ENCODE data around the gene SMURF1. TPM values are rescaled to one million over a fixed set of nuclear protein-coding genes. Genes with fewer than 3 reads are reported as not detected.

Gene SMURF1
- total RNA-seq, 4 donors from 2014 or later: 23.6 to 35.3 (median 27.8) TPM

DNA sequence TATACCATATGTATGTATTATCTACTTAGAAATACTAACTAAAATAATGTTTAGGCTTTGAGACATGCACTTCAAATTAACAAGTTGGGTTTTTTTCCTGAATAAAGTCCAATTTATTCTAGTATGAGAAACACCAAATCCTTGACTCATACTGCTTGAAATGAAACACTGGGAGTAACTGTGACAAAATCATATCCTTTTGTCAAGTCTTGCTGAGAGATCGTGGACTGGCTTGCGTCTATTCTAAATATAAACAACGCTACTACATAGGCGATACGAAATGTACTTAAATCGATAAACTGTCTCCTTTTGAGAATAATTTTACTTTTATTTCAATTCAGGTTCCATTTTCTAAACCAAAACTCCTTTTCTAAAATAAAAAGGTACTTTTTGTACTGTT is 16.3 kb downstream of the SMURF1 start:
- DNase-seq (ENCODE audit: low spot score): no peak
- no peak for TF ChIP-seq CTCF (IDR thresholded peaks at IDR 0.05)
- no peak for ATAC-seq (ENCODE audit: low FRiP score)

DNA sequence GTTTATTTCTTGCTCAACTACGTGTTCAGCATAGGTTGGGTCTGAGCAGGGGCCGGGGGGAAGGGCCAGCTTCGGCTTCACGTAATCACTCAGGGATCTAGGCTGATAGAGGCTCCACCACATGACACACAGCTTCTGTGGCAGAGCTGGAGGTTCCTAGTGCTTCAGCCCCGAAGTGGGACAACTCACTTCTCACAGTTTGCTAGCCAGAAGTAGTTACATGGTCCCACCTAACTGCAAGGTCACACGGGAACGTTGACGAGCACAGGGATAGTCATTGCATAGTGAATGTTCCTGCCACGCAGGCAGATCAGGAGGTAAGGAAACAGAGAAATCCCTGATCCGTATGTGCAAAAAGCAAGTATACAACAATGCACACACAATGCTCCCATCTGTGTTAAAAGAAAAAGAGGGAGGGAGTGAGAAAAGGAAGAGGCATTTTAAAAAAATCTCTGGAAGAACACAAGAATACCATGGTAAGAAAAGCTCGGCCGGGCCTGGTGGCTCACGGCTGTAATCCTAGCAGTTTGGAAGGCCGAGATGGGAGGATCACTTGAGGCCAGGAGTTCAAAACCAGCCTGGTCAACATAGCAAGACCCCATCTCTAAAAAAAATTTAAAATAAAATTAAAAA is 16.9 kb downstream of the SMURF1 start:
- ATAC-seq (ENCODE audit: low FRiP score) (no peak), DNase-seq (ENCODE audit: low spot score) (no peak)
- no peak for TF ChIP-seq CTCF (IDR thresholded peaks at IDR 0.05)

GRCh38 chr7:99125505-99125865 is 18.4 kb downstream of the SMURF1 start:
- no peak for TF ChIP-seq CTCF (IDR thresholded peaks at IDR 0.05)
- ATAC-seq (ENCODE audit: low FRiP score): no peak
- no peak for DNase-seq (ENCODE audit: low spot score)

GRCh38 chr7:99124751-99125504 is 19.0 kb downstream of the SMURF1 start:
- DNase-seq (ENCODE audit: low spot score): no peak
- ATAC-seq (ENCODE audit: low FRiP score): no peak
- no peak for TF ChIP-seq CTCF (IDR thresholded peaks at IDR 0.05)

GRCh38 chr7:99124236-99124635 is 19.7 kb downstream of the SMURF1 start:
- DNase-seq (ENCODE audit: low spot score) (no peak), ATAC-seq (ENCODE audit: low FRiP score) (no peak)
- no peak for TF ChIP-seq CTCF (IDR thresholded peaks at IDR 0.05)

DNA sequence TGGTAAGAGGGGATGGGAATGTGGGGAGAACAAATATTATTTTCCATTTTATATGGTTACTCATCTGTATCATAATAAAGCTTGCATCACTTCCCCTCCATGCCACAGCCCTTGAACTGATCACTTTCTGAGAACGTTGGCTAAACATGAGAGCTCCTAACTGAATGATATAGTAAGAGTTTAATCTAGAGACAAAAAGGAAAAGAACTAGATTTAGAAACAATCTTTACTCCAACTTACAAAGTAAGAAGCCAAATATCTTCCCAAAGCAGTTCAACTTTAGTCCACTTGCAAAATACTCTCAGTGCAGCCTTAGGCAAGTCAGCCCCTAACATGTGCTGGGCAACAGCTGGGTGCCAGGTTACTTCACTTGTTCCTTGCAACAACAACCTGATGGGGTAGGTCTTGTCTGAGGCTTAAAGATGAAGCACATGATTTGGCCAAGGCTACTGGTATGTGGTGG is 20.3 kb downstream of the SMURF1 start:
- TF ChIP-seq CTCF (IDR thresholded peaks at IDR 0.05): no peak
- DNase-seq (ENCODE audit: low spot score): no peak
- no peak for ATAC-seq (ENCODE audit: low FRiP score)

- no peak for TF ChIP-seq CTCF (IDR thresholded peaks at IDR 0.05)
Measured at GRCh38 chr7:99122762-99123161, 21.1 kb downstream of the SMURF1 start.

More at GRCh38 chr7:99122762-99123161, 21.1 kb downstream of the SMURF1 start:
- ATAC-seq (ENCODE audit: low FRiP score): no peak
- no peak for DNase-seq (ENCODE audit: low spot score)

Measured in omental fat pad (tissue), 4 donors.